Stimulated activated CD4-positive, alpha-beta T cell treated with anti-CD3 and anti-CD28 coated beads, Interleukin-15, amount 100 ng/mL, for 24 hours (primary cell): Measurements from ENCODE around the gene EIF3K.
"Not testable (repeated sequence)": the region's sequence is repeated elsewhere in the genome, so short reads cannot be mapped to it uniquely, and the experiment has no call there.

Source experiments
- DNase-seq: peaks from one replicate; pipeline ENCODE4 v3.0.0-alpha.2; 2020

Gene EIF3K

GRCh38 chr19:38619361-38620174 lies 580 bp downstream of the EIF3K start:
- DNase-seq: no peak

GRCh38 chr19:38624822-38625221 lies 5.8 kb downstream of the EIF3K start:
- no peak for DNase-seq

GRCh38 chr19:38626401-38626800 lies 7.4 kb downstream of the EIF3K start:
- DNase-seq: no peak

GRCh38 chr19:38629568-38629967 lies 10.6 kb downstream of the EIF3K start:
- DNase-seq: no peak

GRCh38 chr19:38631301-38631700 lies 12.3 kb downstream of the EIF3K start:
- DNase-seq: not testable (repeated sequence)

- DNase-seq: not testable (repeated sequence)
Observed at GRCh38 chr19:38631811-38632475, 13.0 kb downstream of the EIF3K start.

- no peak for DNase-seq
Observed at GRCh38 chr19:38632476-38633213, 13.7 kb downstream of the EIF3K start.

GRCh38 chr19:38634757-38635482 lies 15.9 kb downstream of the EIF3K start:
- DNase-seq: peak; percentile 77

- DNase-seq: no peak
Observed at GRCh38 chr19:38635483-38636399, 16.8 kb downstream of the EIF3K start.

GRCh38 chr19:38638461-38638860 lies 19.5 kb downstream of the EIF3K start:
- DNase-seq: no peak

- DNase-seq: no peak
Observed at GRCh38 chr19:38639679-38640078, 20.7 kb downstream of the EIF3K start.

GRCh38 chr19:38640368-38640767 lies 21.4 kb downstream of the EIF3K start:
- no peak for DNase-seq

- no peak for DNase-seq
Observed at GRCh38 chr19:38642176-38642575, 23.2 kb downstream of the EIF3K start.

GRCh38 chr19:38644719-38645118 lies 25.7 kb downstream of the EIF3K start:
- DNase-seq: no peak

- peak; percentile 100 for DNase-seq
Observed at GRCh38 chr19:38647368-38647965, 28.5 kb downstream of the EIF3K start, which contains the start of gene ACTN4. Gene ACTN4 (plus strand): TSS chr19:38647649. CDS start chr19:38647746, 97 bp downstream.

- DNase-seq: no peak
Observed at GRCh38 chr19:38647966-38648768, 29.2 kb downstream of the EIF3K start.

GRCh38 chr19:38648769-38649304 lies 29.8 kb downstream of the EIF3K start:
- DNase-seq: no peak

GRCh38 chr19:38649305-38650171 lies 30.6 kb downstream of the EIF3K start:
- no peak for DNase-seq

GRCh38 chr19:38650172-38650775 lies 31.3 kb downstream of the EIF3K start:
- no peak for DNase-seq
